OCI-LY7 (cell line): ENCODE measurements around the gene ACTC1.

Source experiments
- CTCF ChIP-seq: fragments of 200-600 bp; sonication (generic); conservative IDR thresholded peaks from 2 replicates; pipeline ENCODE4 v1.5.1; 2014; ENCODE audit warnings: mild to moderate bottlenecking, antibody characterized with exemption, low read length, moderate library complexity, mixed read lengths
- EZH2phosphoT487 ChIP-seq: fragments of 200-600 bp; sonication (generic); IDR thresholded peaks from 2 replicates; pipeline ENCODE4 v1.6.1; 2018; ENCODE audit warnings: low read depth, borderline replicate concordance, mild to moderate bottlenecking, mixed run types, antibody characterized with exemption, low read length, moderate library complexity, mixed read lengths

GRCh38 chr15:34802371-34802770 is 7.0 kb upstream of the ACTC1 start:
- TF ChIP-seq CTCF = no peak
- TF ChIP-seq EZH2phosphoT487 = no peak
